Keratinocyte (primary cell): ENCODE measurements around the gene GMEB2. TPM values are rescaled to one million over a fixed set of nuclear protein-coding genes. Genes with fewer than 3 reads are reported as not detected.

Source experiments
- DNase-seq: peaks from one replicate; pipeline ENCODE4 v3.0.0-alpha.2; 2011; ENCODE audit warnings: low read depth, missing footprints, low spot score
- FAIRE-seq: peaks from 2 replicates; lab custom pipeline; 2011; peaks lifted over from hg19 to GRCh38; lab: Jason Lieb, UNC
- H2AFZ ChIP-seq: 2 replicates; pipeline ENCODE4 v1.6.0; 2012; ENCODE audit warnings: low read length, control low read depth, inconsistent platforms; ENCODE audit not compliant: control insufficient read depth
- H3K27ac ChIP-seq: 2 replicates; pipeline ENCODE4 v1.5.1; 2011; ENCODE audit warnings: low read length; ENCODE audit not compliant: control insufficient read depth, insufficient read depth
- H3K27me3 ChIP-seq: 3 replicates; pipeline ENCODE4 v1.6.0; 2011; ENCODE audit warnings: low read length; ENCODE audit not compliant: control insufficient read depth, insufficient read depth; ENCODE audit errors: extremely low read depth
- H3K36me3 ChIP-seq, 2 experiments: 2 replicates in 1 of 2; 3 replicates in 1 of 2; pipeline ENCODE4 v1.5.1; 2011; ENCODE audit warnings: low read length in 2 of 2, mild to moderate bottlenecking in 1 of 2; ENCODE audit not compliant: control insufficient read depth in 2 of 2, insufficient read depth in 2 of 2; ENCODE audit errors: extremely low read depth in 1 of 2
- H3K4me1 ChIP-seq: 3 replicates; pipeline ENCODE4 v1.5.1; 2011; ENCODE audit warnings: low read length; ENCODE audit not compliant: control insufficient read depth, insufficient read depth; ENCODE audit errors: extremely low read depth
- H3K4me2 ChIP-seq: 3 replicates; pipeline ENCODE4 v1.6.0; 2011; ENCODE audit warnings: low read depth, low read length; ENCODE audit not compliant: control insufficient read depth, insufficient read depth; ENCODE audit errors: extremely low read depth
- H3K4me3 ChIP-seq, 3 experiments: fragments of 200-600 bp in 1 of 3; sonication (generic) in 1 of 3; 2 replicates in 2 of 3; 3 replicates in 1 of 3; pipeline ENCODE4 v1.5.1; 2011 to 2016; ENCODE audit warnings: low read length in 3 of 3, mild to moderate bottlenecking in 3 of 3, control low read depth in 2 of 3, inconsistent platforms in 1 of 3, low read depth in 1 of 3, mixed read lengths in 1 of 3, mixed run types in 1 of 3, moderate library complexity in 1 of 3; ENCODE audit not compliant: control insufficient read depth in 2 of 3, insufficient read depth in 2 of 3; ENCODE audit errors: extremely low read depth in 1 of 3
- H3K79me2 ChIP-seq: 2 replicates; pipeline ENCODE4 v1.6.0; 2012; ENCODE audit warnings: low read length; ENCODE audit not compliant: control insufficient read depth, insufficient read depth
- H3K9ac ChIP-seq: 3 replicates; pipeline ENCODE4 v1.6.0; 2011; ENCODE audit warnings: low read length; ENCODE audit not compliant: control insufficient read depth, insufficient read depth; ENCODE audit errors: extremely low read depth
- H3K9me1 ChIP-seq: 3 replicates; pipeline ENCODE4 v1.6.0; 2011; ENCODE audit warnings: low read length; ENCODE audit not compliant: control insufficient read depth, insufficient read depth; ENCODE audit errors: extremely low read depth
- H3K9me3 ChIP-seq: 2 replicates; pipeline ENCODE4 v1.5.1; 2012; ENCODE audit warnings: low read depth, low read length; ENCODE audit not compliant: control insufficient read depth
- H4K20me1 ChIP-seq: 3 replicates; pipeline ENCODE4 v1.6.0; 2011; ENCODE audit warnings: low read length; ENCODE audit not compliant: control insufficient read depth, insufficient read depth; ENCODE audit errors: extremely low read depth
- EZH2 ChIP-seq: IDR thresholded peaks from one replicate; pipeline ENCODE4 v1.6.1; 2012; ENCODE audit warnings: inconsistent platforms, mild to moderate bottlenecking, low read length, moderate library complexity
- dilution Hi-C: fragments of 300-500 bp; cut with MboI; formaldehyde crosslinking; loops from one replicate; pipeline ENCODE4 v1.7.0; 2020; ENCODE audit warnings: low sequenced_read_pairs; ENCODE audit not compliant: extremely low pct_ligation_motif_present
- polyA plus RNA-seq, 5 experiments: library from polyadenylated mRNA; depleted of rRNA in 3 of 5; stranded (reverse) in 3 of 5; stranded (forward) in 1 of 5; unstranded in 1 of 5; fragments of >200 nt; gene quantifications; 1 replicate in 1 of 5; 2 replicates in 3 of 5; 3 replicates in 1 of 5; pipeline versions ENCODE4 v1.2.1 to v1.2.3, GENCODE V29; 2011 to 2012; ENCODE audit warnings: missing spikeins in 2 of 5, low read depth in 1 of 5, low replicate concordance in 1 of 5
- TF ChIP-seq, protein P1 (sequence below), 3 experiments: IDR thresholded peaks in 1 of 3; conservative IDR thresholded peaks in 1 of 3; optimal IDR thresholded peaks in 1 of 3; 2 replicates in 2 of 3; 3 replicates in 1 of 3; pipeline versions ENCODE3 to v1.5.1; 2011; ENCODE audit warnings: low read length in 3 of 3, mild to moderate bottlenecking in 3 of 3, moderate library complexity in 2 of 3, control low read depth in 1 of 3, inconsistent platforms in 1 of 3; ENCODE audit not compliant: insufficient read depth in 2 of 3; ENCODE audit errors: extremely low read depth in 1 of 3

The GMEB2 gene
- polyA plus RNA-seq, 1 donor (not counting 4 experiments of a cell fraction or from before 2014, with no cell fraction given): 5.1 TPM

DNA sequence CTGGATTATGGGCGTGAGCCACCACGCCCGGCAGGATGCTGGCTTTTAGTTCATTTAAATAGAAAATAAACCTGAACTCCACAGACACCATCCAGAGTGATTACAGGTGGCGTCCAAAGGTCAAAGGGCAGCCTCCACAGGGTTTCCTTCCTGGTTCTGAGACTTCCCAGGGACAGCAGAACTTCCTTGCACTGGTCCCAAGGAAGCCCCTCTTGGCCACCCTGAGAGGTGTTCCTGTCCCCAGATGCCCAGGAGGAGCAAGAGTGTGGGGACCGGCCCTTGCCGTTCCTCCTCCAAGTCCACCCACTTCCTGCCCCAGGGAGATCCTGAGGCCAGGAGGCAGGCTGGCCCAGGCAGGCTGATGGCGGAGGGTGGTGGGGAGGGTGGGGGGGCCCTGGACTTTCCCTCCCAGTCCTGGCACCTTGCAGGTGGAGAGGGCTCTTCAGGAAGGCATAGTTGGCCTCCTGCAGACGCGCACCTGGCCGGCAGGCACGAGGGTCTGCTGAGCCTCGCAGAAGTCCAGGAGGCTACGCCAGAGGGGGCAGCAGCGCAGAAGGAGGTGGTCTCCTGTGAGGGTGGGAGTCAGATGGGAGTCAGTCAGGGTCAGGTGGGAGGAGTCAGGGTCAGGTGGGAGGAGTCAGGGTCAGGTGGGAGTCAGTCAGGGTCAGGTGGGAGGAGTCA is 68.0 kb downstream of the GMEB2 start:
- Histone ChIP-seq H3K36me3 (peaks cover 27 to 30% of the 10 kb centered on the region in 2 experiments), H3K9ac (no peak overlapping the region), H3K79me2 (peaks cover 4% of the 10 kb centered on the region), H2AFZ (no peak overlapping the region), H3K9me3 (no peaks in the 10 kb centered on the region), H3K9me1 (no peaks in the 10 kb centered on the region), H3K4me3 (no peak overlapping the region), H3K4me1 (peaks cover 4% of the 10 kb centered on the region), H3K27me3 (no peaks in the 10 kb centered on the region), H3K4me2 (no peak overlapping the region), H4K20me1 (no peaks in the 10 kb centered on the region), H3K27ac (no peak overlapping the region)
- dilution Hi-C loops: no loop called here
- FAIRE-seq: no peak
- no peak for TF ChIP-seq EZH2
- TF ChIP-seq, protein P1, sequence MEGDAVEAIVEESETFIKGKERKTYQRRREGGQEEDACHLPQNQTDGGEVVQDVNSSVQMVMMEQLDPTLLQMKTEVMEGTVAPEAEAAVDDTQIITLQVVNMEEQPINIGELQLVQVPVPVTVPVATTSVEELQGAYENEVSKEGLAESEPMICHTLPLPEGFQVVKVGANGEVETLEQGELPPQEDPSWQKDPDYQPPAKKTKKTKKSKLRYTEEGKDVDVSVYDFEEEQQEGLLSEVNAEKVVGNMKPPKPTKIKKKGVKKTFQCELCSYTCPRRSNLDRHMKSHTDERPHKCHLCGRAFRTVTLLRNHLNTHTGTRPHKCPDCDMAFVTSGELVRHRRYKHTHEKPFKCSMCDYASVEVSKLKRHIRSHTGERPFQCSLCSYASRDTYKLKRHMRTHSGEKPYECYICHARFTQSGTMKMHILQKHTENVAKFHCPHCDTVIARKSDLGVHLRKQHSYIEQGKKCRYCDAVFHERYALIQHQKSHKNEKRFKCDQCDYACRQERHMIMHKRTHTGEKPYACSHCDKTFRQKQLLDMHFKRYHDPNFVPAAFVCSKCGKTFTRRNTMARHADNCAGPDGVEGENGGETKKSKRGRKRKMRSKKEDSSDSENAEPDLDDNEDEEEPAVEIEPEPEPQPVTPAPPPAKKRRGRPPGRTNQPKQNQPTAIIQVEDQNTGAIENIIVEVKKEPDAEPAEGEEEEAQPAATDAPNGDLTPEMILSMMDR (optimal IDR thresholded peaks at IDR 0.05 in 1 of 3, IDR thresholded peaks at IDR 0.05 in 1 of 3, conservative IDR thresholded peaks at IDR 0.05 in 1 of 3; ENCODE audit: extremely low read depth in 1 of 3, insufficient read depth in 2 of 3, low read length in 3 of 3): no peak
- no peak for DNase-seq

DNA sequence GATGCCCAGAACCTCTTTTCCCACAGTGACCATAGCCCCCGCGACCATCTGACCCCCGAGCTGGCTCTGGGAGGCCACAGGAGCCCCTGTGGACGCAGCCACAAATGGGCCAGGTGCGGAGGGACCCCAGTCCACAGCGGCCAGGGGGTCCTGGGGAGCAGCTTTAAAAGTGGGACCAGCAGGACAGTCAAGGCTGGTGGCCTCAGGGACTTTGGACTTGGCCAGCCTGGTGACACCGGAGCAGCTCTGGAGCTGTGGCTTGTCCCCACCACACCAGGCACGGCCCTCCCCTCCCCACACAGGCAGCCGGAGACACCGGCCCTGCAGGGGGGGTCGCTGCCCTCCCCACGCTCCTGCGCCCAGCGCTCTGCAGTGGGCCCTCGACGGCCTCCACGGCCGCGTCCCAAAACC is 69.4 kb downstream of the GMEB2 start:
- TF ChIP-seq, protein P1 (optimal IDR thresholded peaks at IDR 0.05 in 1 of 3, IDR thresholded peaks at IDR 0.05 in 1 of 3, conservative IDR thresholded peaks at IDR 0.05 in 1 of 3; ENCODE audit: extremely low read depth in 1 of 3, insufficient read depth in 2 of 3, low read length in 3 of 3): no peak
- Histone ChIP-seq H2AFZ (no peak overlapping the region), H3K9me3 (no peaks in the 10 kb centered on the region), H4K20me1 (no peaks in the 10 kb centered on the region), H3K4me3 (no peak overlapping the region), H3K27me3 (no peaks in the 10 kb centered on the region), H3K27ac (no peak overlapping the region), H3K79me2 (no peaks in the 10 kb centered on the region), H3K9ac (no peak overlapping the region), H3K36me3 (peaks cover 21 to 23% of the 10 kb centered on the region in 2 experiments), H3K4me1 (peaks cover 11% of the 10 kb centered on the region), H3K9me1 (no peaks in the 10 kb centered on the region), H3K4me2 (no peak overlapping the region)
- FAIRE-seq (no peak), DNase-seq (no peak)
- dilution Hi-C loops: no loop called here
